ENCODE results near the gene PRPF19. TPM values are rescaled to one million over a fixed set of nuclear protein-coding genes. Genes with fewer than 3 reads are reported as not detected.

Gene PRPF19
- total RNA-seq, 5 donors from 2014 or later (not counting 1 experiment from before 2014, with no cell fraction given): 81.7 to 106 (median 96.9) TPM

- Mint-ChIP-seq H3K27ac (peak overlapping the region; percentile 88 to 91), H3K9me3 (no peaks in the 10 kb centered on the region), H3K27me3 (no peaks in the 10 kb centered on the region), H3K36me3 (peaks cover 16% of the 10 kb centered on the region), H3K4me1 (peaks cover 58 to 68% (median 65%) of the 10 kb centered on the region in 3 donors), H3K4me3 (peak overlapping the region; percentile 97 to 98 (median 98))
- Histone ChIP-seq H3K27ac (ENCODE audit: low read length) (peak overlapping the region; percentile 94), H3K9me3 (no peaks in the 10 kb centered on the region), H3K36me3 (ENCODE audit: control insufficient read depth in 2 of 2, extremely low read depth in 1 of 2, insufficient read depth in 1 of 2, low read length in 1 of 2) (peaks cover 0 to 23% of the 10 kb centered on the region in 2 donors), H3K27me3 (replicated peaks in 1 of 2; ENCODE audit: control insufficient read depth in 2 of 2, extremely low read depth in 1 of 2, insufficient read depth in 2 of 2, low read length in 1 of 2) (no peaks in the 10 kb centered on the region), H3K4me3 (ENCODE audit: control insufficient read depth in 1 of 2, extremely low read depth in 1 of 2, low read length in 1 of 2) (peak overlapping the region; percentile 69 to 96), H3K4me1 (ENCODE audit: control insufficient read depth in 1 of 2, extremely low read depth in 1 of 2, insufficient read depth in 2 of 2, low read length in 2 of 2) (peaks cover 34 to 65% of the 10 kb centered on the region in 2 experiments)
- DNase-seq (peak; percentile 47 to 82 (median 69)), ATAC-seq (replicated peaks in 1 of 4) (peak; percentile 28 to 52 (median 44))
- WGBS (ENCODE audit: insufficient coverage): 1% methylated on average over 11 of the region's 17 CpGs
- CTCF ChIA-PET: interaction anchor here (0.5 to 2.6 kb wide), 13 partner anchors 8 to 272 kb away, joined by 3 to 16 read pairs (median 4); partner anchors contain the start of genes CD6 (in 1 of the 2) and TMEM132A (in 1 of the 2)
- POLR2A ChIA-PET: interaction anchor here in 1 of 2 donors (0.6 to 0.8 kb wide), 2 partner anchors 64 to 207 kb away, joined by 3 to 4 read pairs; no protein-coding TSS in a partner anchor
Observed at GRCh38 chr11:60915248-60915914, 9.0 kb upstream of the PRPF19 start.

- Mint-ChIP-seq H3K27me3 (no peaks in the 10 kb centered on the region), H3K4me1 (peaks cover 61 to 71% (median 65%) of the 10 kb centered on the region in 3 donors), H3K4me3 (peak overlapping the region; percentile 97 to 98 (median 98)), H3K27ac (peak overlapping the region; percentile 88 to 91), H3K9me3 (no peaks in the 10 kb centered on the region), H3K36me3 (peaks cover 9% of the 10 kb centered on the region)
- no peaks in the 10 kb centered on the region for H3K9me3 ChIP-seq
- ATAC-seq (replicated peaks in 1 of 4) (peak; percentile 15 to 38 (median 30)), DNase-seq (peak in 18 of 35 experiments; percentile 16 to 55 (median 29))
- peaks cover 34 to 69% of the 10 kb centered on the region in 2 experiments for H3K4me1 ChIP-seq (ENCODE audit: control insufficient read depth in 1 of 2, extremely low read depth in 1 of 2, insufficient read depth in 2 of 2, low read length in 2 of 2)
- WGBS (ENCODE audit: insufficient coverage): 0% methylated on average over 18 of the region's 31 CpGs
- H3K36me3 ChIP-seq (ENCODE audit: control insufficient read depth in 2 of 2, extremely low read depth in 1 of 2, insufficient read depth in 1 of 2, low read length in 1 of 2): peaks cover 0 to 16% of the 10 kb centered on the region in 2 donors
- no peaks in the 10 kb centered on the region for H3K27me3 ChIP-seq (replicated peaks in 1 of 2; ENCODE audit: control insufficient read depth in 2 of 2, extremely low read depth in 1 of 2, insufficient read depth in 2 of 2, low read length in 1 of 2)
- ChIA-PET CTCF (interaction anchor here (0.7 to 2.6 kb wide), 15 partner anchors 9 to 273 kb away, joined by 3 to 16 read pairs (median 4); partner anchors contain the start of genes CD6 (in 1 of the 2) and TMEM132A (in 1 of the 2)), POLR2A (interaction anchor here in 1 of 2 donors (1.1 kb wide), 1 partner anchor 1298 kb away, joined by 3 read pairs; no protein-coding TSS in a partner anchor)
- peak overlapping the region; percentile 94 for H3K27ac ChIP-seq (ENCODE audit: low read length)
- H3K4me3 ChIP-seq (ENCODE audit: control insufficient read depth in 1 of 2, extremely low read depth in 1 of 2, low read length in 1 of 2): peak overlapping the region; percentile 69 to 96
Observed at GRCh38 chr11:60914633-60915247, 8.4 kb upstream of the PRPF19 start.

GRCh38 chr11:60913793-60914632, 7.6 kb upstream of the PRPF19 start, which contains the start of gene TMEM109:
Gene TMEM109 (plus strand): TSS chr11:60914158. CDS start chr11:60919694, 5,536 bp downstream.
- H3K4me3 ChIP-seq (ENCODE audit: control insufficient read depth in 1 of 2, extremely low read depth in 1 of 2, low read length in 1 of 2): peak within 1 kb of the TSS; percentile 69 to 96
- H3K4me1 ChIP-seq (ENCODE audit: control insufficient read depth in 1 of 2, extremely low read depth in 1 of 2, insufficient read depth in 2 of 2, low read length in 2 of 2): peaks cover 34 to 66% of the 10 kb centered on the region in 2 experiments

GRCh38 chr11:60912851-60913528, 6.6 kb upstream of the PRPF19 start:
- ChIA-PET POLR2A (interaction anchor here (0.6 to 1.0 kb wide), 8 partner anchors 22 to 516 kb away, joined by 3 to 12 read pairs (median 5); no protein-coding TSS in a partner anchor), CTCF (interaction anchor here in 1 of 2 donors (0.5 to 1.5 kb wide), 9 partner anchors 8 to 423 kb away, joined by 3 to 16 read pairs (median 4); no protein-coding TSS in a partner anchor)
- H3K4me1 Mint-ChIP-seq: peaks cover 63 to 66% (median 65%) of the 10 kb centered on the region in 3 donors
- Histone ChIP-seq H3K9me3 (no peaks in the 10 kb centered on the region), H3K27me3 (replicated peaks in 1 of 2; ENCODE audit: control insufficient read depth in 2 of 2, extremely low read depth in 1 of 2, insufficient read depth in 2 of 2, low read length in 1 of 2) (no peaks in the 10 kb centered on the region), H3K4me1 (ENCODE audit: control insufficient read depth in 1 of 2, extremely low read depth in 1 of 2, insufficient read depth in 2 of 2, low read length in 2 of 2) (peaks cover 34 to 66% of the 10 kb centered on the region in 2 experiments), H3K36me3 (ENCODE audit: control insufficient read depth in 2 of 2, extremely low read depth in 1 of 2, insufficient read depth in 1 of 2, low read length in 1 of 2) (peaks cover 0 to 8% of the 10 kb centered on the region in 2 donors), H3K4me3 (ENCODE audit: control insufficient read depth in 1 of 2, extremely low read depth in 1 of 2, low read length in 1 of 2) (peak overlapping the region; percentile 69 to 96), H3K27ac (ENCODE audit: low read length) (peak overlapping the region; percentile 94)
- H3K36me3 Mint-ChIP-seq: peaks cover 4% of the 10 kb centered on the region
- DNase-seq (no peak), ATAC-seq (replicated peaks in 1 of 4) (no peak)
- peak overlapping the region; percentile 86 to 98 for H3K27ac Mint-ChIP-seq
- 94% methylated on average over 20 of the region's 22 CpGs for WGBS (ENCODE audit: insufficient coverage)
- no peaks in the 10 kb centered on the region for H3K27me3 Mint-ChIP-seq
- H3K9me3 Mint-ChIP-seq: no peaks in the 10 kb centered on the region
- peak overlapping the region; percentile 7 to 98 (median 97) for H3K4me3 Mint-ChIP-seq

More at GRCh38 chr11:60913793-60914632, 7.6 kb upstream of the PRPF19 start, which contains the start of gene TMEM109:
- Histone ChIP-seq H3K9me3 (no peaks in the 10 kb centered on the region), H3K36me3 (ENCODE audit: control insufficient read depth in 2 of 2, extremely low read depth in 1 of 2, insufficient read depth in 1 of 2, low read length in 1 of 2) (peaks cover 0 to 9% of the 10 kb centered on the region in 2 donors), H3K27ac (ENCODE audit: low read length) (peak within 1 kb of the TSS; percentile 94), H3K27me3 (replicated peaks in 1 of 2; ENCODE audit: control insufficient read depth in 2 of 2, extremely low read depth in 1 of 2, insufficient read depth in 2 of 2, low read length in 1 of 2) (no peaks in the 10 kb centered on the region)
- Mint-ChIP-seq H3K27ac (peak within 1 kb of the TSS; percentile 98), H3K36me3 (peaks cover 4% of the 10 kb centered on the region), H3K4me3 (peak within 1 kb of the TSS; percentile 97 to 98 (median 98)), H3K4me1 (peaks cover 63 to 69% (median 65%) of the 10 kb centered on the region in 3 donors), H3K27me3 (no peaks in the 10 kb centered on the region), H3K9me3 (no peaks in the 10 kb centered on the region)
- CTCF ChIA-PET: interaction anchor here in 1 of 2 donors (0.5 to 2.6 kb wide), 16 partner anchors 9 to 422 kb away, joined by 3 to 16 read pairs (median 4); partner anchors contain the start of gene TMEM132A
- ATAC-seq (replicated peaks in 1 of 4) (peak; percentile 70 to 79 (median 74)), DNase-seq (peak; percentile 77 to 93 (median 85))
- under 1% methylated on average over 63 of the region's 70 CpGs for WGBS (ENCODE audit: insufficient coverage)
- POLR2A ChIA-PET: interaction anchor here (0.7 to 1.1 kb wide), 3 partner anchors 72 to 1298 kb away, joined by 3 to 9 read pairs (median 3); no protein-coding TSS in a partner anchor

- no peaks in the 10 kb centered on the region for H3K9me3 ChIP-seq
- ChIA-PET CTCF (interaction anchor here (0.6 to 1.4 kb wide), 8 partner anchors 9 to 424 kb away, joined by 3 to 11 read pairs (median 4); no protein-coding TSS in a partner anchor), POLR2A (interaction anchor here (0.6 to 1.0 kb wide), 10 partner anchors 21 to 1060 kb away, joined by 3 to 12 read pairs (median 4); no protein-coding TSS in a partner anchor)
- Mint-ChIP-seq H3K27me3 (no peaks in the 10 kb centered on the region), H3K36me3 (peaks cover 4% of the 10 kb centered on the region), H3K9me3 (no peaks in the 10 kb centered on the region), H3K4me1 (peaks cover 65 to 71% (median 68%) of the 10 kb centered on the region in 3 donors), H3K27ac (peak overlapping the region; percentile 86 to 98), H3K4me3 (peak overlapping the region; percentile 7 to 98 (median 97))
- WGBS (ENCODE audit: insufficient coverage): 34% methylated on average over 8 of the region's 12 CpGs
- H3K27ac ChIP-seq (ENCODE audit: low read length): peak overlapping the region; percentile 94
- H3K27me3 ChIP-seq (replicated peaks in 1 of 2; ENCODE audit: control insufficient read depth in 2 of 2, extremely low read depth in 1 of 2, insufficient read depth in 2 of 2, low read length in 1 of 2): no peaks in the 10 kb centered on the region
- ATAC-seq (replicated peaks in 1 of 4): peak; percentile 2 to 69 (median 18)
- peaks cover 35 to 66% of the 10 kb centered on the region in 2 experiments for H3K4me1 ChIP-seq (ENCODE audit: control insufficient read depth in 1 of 2, extremely low read depth in 1 of 2, insufficient read depth in 2 of 2, low read length in 2 of 2)
- H3K4me3 ChIP-seq (ENCODE audit: control insufficient read depth in 1 of 2, extremely low read depth in 1 of 2, low read length in 1 of 2): peak overlapping the region in 1 of 2 donors; percentile 69
- H3K36me3 ChIP-seq (ENCODE audit: control insufficient read depth in 2 of 2, extremely low read depth in 1 of 2, insufficient read depth in 1 of 2, low read length in 1 of 2): peaks cover 0 to 5% of the 10 kb centered on the region in 2 donors
- DNase-seq: peak in 28 of 35 experiments; percentile 20 to 79 (median 42)
Observed at GRCh38 chr11:60912223-60912850, 6.0 kb upstream of the PRPF19 start.

Measured in T-cell (primary cell).